Measurements from ENCODE around the gene GDF10. TPM values are rescaled to one million over a fixed set of nuclear protein-coding genes. Genes with fewer than 3 reads are reported as not detected.

Gene GDF10
- total and polyA plus RNA-seq, 5 donors from 2014 or later = not detected

DNA sequence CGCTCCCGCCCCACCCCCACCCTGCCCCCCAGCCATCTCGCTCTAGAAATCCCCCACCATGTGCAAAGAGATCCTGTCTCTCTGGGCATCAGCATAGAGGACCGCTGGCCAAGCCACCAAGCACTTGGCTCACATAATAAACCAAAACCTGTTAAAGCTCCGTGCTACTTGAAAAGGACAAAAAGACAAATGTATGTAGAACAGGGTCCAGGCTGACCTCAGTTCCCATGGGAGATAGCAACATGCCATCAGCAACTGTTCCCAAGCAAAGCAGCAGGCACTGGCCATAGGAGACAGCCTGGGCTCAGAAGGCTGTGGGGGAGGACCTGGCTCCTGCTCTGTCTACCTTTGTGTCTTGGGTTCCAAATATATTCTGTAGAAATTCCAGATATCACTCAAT lies 38.4 kb upstream of the GDF10 start:
- peak overlapping the region; percentile 63 for H3K27ac ChIP-seq (ENCODE audit: insufficient read depth, low read length, poor library complexity, severe bottlenecking)
- H3K4me1 Mint-ChIP-seq = peaks cover 13 to 90% (median 42%) of the 10 kb centered on the region in 4 donors
- peak overlapping the region in 2 of 4 donors; percentile 47 to 65 for H3K4me3 Mint-ChIP-seq
- no peaks in the 10 kb centered on the region for H3K9me3 ChIP-seq (ENCODE audit: control insufficient read depth in 2 of 2, low read length in 2 of 2)
- DNase-seq (no peak), ATAC-seq (ENCODE audit: low read depth in 2 of 2) (no peak)
- H3K27me3 ChIP-seq (ENCODE audit: control insufficient read depth, insufficient read depth, low read length) = no peaks in the 10 kb centered on the region
- peaks cover 4% of the 10 kb centered on the region for H3K27me3 Mint-ChIP-seq
- no peaks in the 10 kb centered on the region for H3K36me3 ChIP-seq (ENCODE audit: control insufficient read depth, insufficient read depth, low read length)
- H3K9me3 Mint-ChIP-seq = peaks cover 0 to 3% (median 0%) of the 10 kb centered on the region in 7 donors
- no peak overlapping the region for H3K4me3 ChIP-seq (ENCODE audit: low read depth, low read length)
- H3K36me3 Mint-ChIP-seq = no peaks in the 10 kb centered on the region
- H3K27ac Mint-ChIP-seq = peak overlapping the region; percentile 93 to 100 (median 98)
- peaks cover 33% of the 10 kb centered on the region for H3K4me1 ChIP-seq (ENCODE audit: control insufficient read depth, insufficient read depth, low read length, poor library complexity, severe bottlenecking)

DNA sequence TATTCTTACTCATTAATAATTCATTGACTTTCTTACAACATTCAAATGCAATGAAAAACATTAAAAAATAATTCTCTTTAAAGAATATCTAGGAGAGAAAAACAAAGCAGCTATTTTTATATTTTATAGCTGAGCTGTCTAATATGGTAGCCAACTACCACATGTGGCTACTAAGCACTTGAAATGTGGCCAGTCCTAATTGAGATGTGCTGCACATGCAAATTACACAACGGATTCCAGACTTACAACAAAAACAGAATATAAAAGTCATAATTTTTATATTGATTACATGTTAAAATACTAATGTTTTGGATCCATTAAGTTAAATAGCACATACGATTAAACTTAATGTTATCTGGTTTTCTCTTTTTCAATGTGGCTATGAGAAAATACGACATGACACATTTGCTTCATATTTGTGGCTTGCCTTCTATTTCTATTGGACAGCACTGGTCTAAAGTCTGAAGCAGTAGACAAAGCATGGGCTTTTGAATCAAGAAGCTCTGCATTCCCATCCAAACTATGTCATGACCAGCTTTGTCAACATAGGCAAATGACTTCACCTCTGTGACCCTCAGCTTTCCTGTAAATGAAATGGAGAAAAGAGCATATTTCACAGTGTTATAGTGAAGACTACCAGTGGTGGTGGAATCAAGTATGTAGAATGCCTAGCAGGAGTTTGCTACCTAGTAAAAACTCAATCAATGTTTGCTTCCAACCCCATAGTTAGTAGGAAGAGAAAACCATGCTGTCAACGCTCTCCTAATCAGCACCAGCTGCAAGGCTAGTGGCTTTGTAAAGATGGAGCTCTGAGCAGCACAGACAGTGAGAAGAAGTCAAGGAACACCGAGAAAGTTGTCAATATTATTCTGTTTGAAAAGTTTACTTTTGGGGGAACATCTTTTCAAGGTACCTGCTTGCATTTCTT lies 37.1 kb upstream of the GDF10 start:
- H3K27me3 Mint-ChIP-seq = peaks cover 4% of the 10 kb centered on the region
- Histone ChIP-seq H3K36me3 (ENCODE audit: control insufficient read depth, insufficient read depth, low read length) (no peaks in the 10 kb centered on the region), H3K4me3 (ENCODE audit: low read depth, low read length) (no peak overlapping the region), H3K27me3 (ENCODE audit: control insufficient read depth, insufficient read depth, low read length) (no peaks in the 10 kb centered on the region), H3K4me1 (ENCODE audit: control insufficient read depth, insufficient read depth, low read length, poor library complexity, severe bottlenecking) (peaks cover 27% of the 10 kb centered on the region), H3K27ac (ENCODE audit: insufficient read depth, low read length, poor library complexity, severe bottlenecking) (no peak overlapping the region), H3K9me3 (ENCODE audit: control insufficient read depth in 2 of 2, low read length in 2 of 2) (no peaks in the 10 kb centered on the region)
- DNase-seq (no peak), ATAC-seq (ENCODE audit: low read depth in 2 of 2) (no peak)
- H3K36me3 Mint-ChIP-seq = no peaks in the 10 kb centered on the region
- peaks cover 0 to 3% (median 0%) of the 10 kb centered on the region in 7 donors for H3K9me3 Mint-ChIP-seq
- peaks cover 9 to 87% (median 35%) of the 10 kb centered on the region in 4 donors for H3K4me1 Mint-ChIP-seq
- H3K27ac Mint-ChIP-seq = peak overlapping the region; percentile 43 to 93 (median 78)
- no peak overlapping the region for H3K4me3 Mint-ChIP-seq

DNA sequence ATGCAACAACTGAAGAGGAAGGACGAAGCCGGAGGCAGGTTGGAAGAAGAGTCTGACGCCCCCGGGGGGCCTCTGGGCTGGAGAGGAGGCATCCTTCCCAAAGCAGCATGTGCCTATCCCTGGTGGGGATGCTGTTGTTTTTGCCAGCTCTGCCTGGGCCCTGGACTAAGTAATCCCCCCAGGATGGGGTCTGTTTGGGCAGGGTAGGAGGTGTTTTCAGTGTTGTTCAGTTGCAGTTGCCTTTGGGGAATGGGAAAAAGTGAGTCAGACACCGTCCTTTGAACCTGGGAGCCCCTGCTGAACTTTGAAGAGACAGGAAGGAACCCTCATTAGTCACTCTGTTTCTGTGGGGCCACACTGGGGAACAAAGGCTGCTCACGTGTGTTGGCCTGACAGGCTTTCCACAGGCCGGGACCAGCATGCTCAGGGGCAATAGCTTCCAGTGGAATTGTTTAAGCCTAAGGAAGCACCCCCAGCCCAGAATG lies 35.2 kb upstream of the GDF10 start:
- Histone ChIP-seq H3K4me1 (ENCODE audit: control insufficient read depth, insufficient read depth, low read length, poor library complexity, severe bottlenecking) (peaks cover 27% of the 10 kb centered on the region), H3K4me3 (ENCODE audit: low read depth, low read length) (no peak overlapping the region), H3K27me3 (ENCODE audit: control insufficient read depth, insufficient read depth, low read length) (no peaks in the 10 kb centered on the region), H3K9me3 (ENCODE audit: control insufficient read depth in 2 of 2, low read length in 2 of 2) (no peaks in the 10 kb centered on the region), H3K27ac (ENCODE audit: insufficient read depth, low read length, poor library complexity, severe bottlenecking) (no peak overlapping the region), H3K36me3 (ENCODE audit: control insufficient read depth, insufficient read depth, low read length) (no peaks in the 10 kb centered on the region)
- Mint-ChIP-seq H3K27me3 (peaks cover 4% of the 10 kb centered on the region), H3K4me3 (peak overlapping the region in 1 of 4 donors; percentile 60), H3K36me3 (no peaks in the 10 kb centered on the region), H3K9me3 (peaks cover 0 to 3% (median 0%) of the 10 kb centered on the region in 7 donors), H3K4me1 (peaks cover 6 to 73% (median 35%) of the 10 kb centered on the region in 4 donors), H3K27ac (peak overlapping the region in 2 of 3 donors; percentile 80 to 96)
- peak; percentile 70 to 73 for ATAC-seq (ENCODE audit: low read depth in 2 of 2)
- DNase-seq = peak in 1 of 3 donors; percentile 23

DNA sequence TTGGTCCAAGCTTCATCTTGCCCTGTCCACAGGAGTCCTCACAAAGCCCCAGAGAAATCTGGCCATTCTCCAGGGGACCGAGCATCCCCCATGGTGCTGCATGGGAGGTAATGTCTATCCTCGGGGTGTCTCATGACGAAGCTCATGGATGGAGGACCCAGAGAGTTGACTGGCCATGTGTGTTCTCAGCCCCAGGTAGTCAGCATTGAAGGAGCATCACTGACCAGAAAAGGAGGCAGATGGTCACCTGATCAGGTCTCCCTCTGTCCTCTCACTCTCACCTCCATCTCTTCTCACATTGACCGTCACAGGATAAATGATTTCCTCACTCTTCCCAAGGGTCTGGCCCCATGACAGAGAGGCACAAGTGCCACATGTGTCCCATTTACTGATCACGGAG lies 33.4 kb upstream of the GDF10 start:
- DNase-seq (no peak), ATAC-seq (ENCODE audit: low read depth in 2 of 2) (no peak)
- H3K4me1 ChIP-seq (ENCODE audit: control insufficient read depth, insufficient read depth, low read length, poor library complexity, severe bottlenecking) = peaks cover 13% of the 10 kb centered on the region
- H3K27ac Mint-ChIP-seq = peak overlapping the region in 1 of 3 donors; percentile 52
- no peaks in the 10 kb centered on the region for H3K36me3 ChIP-seq (ENCODE audit: control insufficient read depth, insufficient read depth, low read length)
- no peaks in the 10 kb centered on the region for H3K36me3 Mint-ChIP-seq
- H3K27ac ChIP-seq (ENCODE audit: insufficient read depth, low read length, poor library complexity, severe bottlenecking) = no peak overlapping the region
- peaks cover 4% of the 10 kb centered on the region for H3K27me3 Mint-ChIP-seq
- H3K4me3 Mint-ChIP-seq = no peak overlapping the region
- no peaks in the 10 kb centered on the region for H3K9me3 ChIP-seq (ENCODE audit: control insufficient read depth in 2 of 2, low read length in 2 of 2)
- peaks cover 0 to 3% (median 0%) of the 10 kb centered on the region in 7 donors for H3K9me3 Mint-ChIP-seq
- peaks cover 6 to 56% (median 20%) of the 10 kb centered on the region in 4 donors for H3K4me1 Mint-ChIP-seq
- H3K4me3 ChIP-seq (ENCODE audit: low read depth, low read length) = no peak overlapping the region
- H3K27me3 ChIP-seq (ENCODE audit: control insufficient read depth, insufficient read depth, low read length) = no peaks in the 10 kb centered on the region

DNA sequence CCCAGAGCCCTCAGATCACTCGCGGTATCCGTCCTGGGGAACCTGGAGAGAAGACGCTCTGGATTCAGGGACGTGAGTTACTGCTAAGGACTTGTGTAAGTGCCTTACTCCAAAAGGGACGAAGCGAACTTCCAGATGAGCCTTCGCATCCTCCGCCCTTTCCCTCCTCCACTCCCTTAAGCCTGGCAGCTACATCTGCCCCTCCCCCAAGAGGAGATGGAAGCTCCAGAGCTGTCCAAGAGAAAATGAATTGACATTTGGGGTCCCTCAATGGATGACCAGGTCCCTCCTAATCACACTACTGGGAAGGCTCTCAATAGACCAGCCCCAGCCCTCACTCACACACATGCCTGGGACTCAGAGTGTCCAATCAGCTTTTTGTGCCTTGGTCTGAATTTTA lies 31.3 kb upstream of the GDF10 start:
- H3K4me1 Mint-ChIP-seq = peaks cover 2 to 39% (median 15%) of the 10 kb centered on the region in 4 donors
- ATAC-seq (ENCODE audit: low read depth in 2 of 2) (no peak), DNase-seq (no peak)
- peaks cover 0 to 3% (median 0%) of the 10 kb centered on the region in 7 donors for H3K9me3 Mint-ChIP-seq
- H3K27ac ChIP-seq (ENCODE audit: insufficient read depth, low read length, poor library complexity, severe bottlenecking) = no peak overlapping the region
- H3K4me1 ChIP-seq (ENCODE audit: control insufficient read depth, insufficient read depth, low read length, poor library complexity, severe bottlenecking) = peaks cover 10% of the 10 kb centered on the region
- H3K36me3 Mint-ChIP-seq = no peaks in the 10 kb centered on the region
- no peak overlapping the region for H3K27ac Mint-ChIP-seq
- H3K4me3 ChIP-seq (ENCODE audit: low read depth, low read length) = no peak overlapping the region
- no peaks in the 10 kb centered on the region for H3K27me3 ChIP-seq (ENCODE audit: control insufficient read depth, insufficient read depth, low read length)
- H3K36me3 ChIP-seq (ENCODE audit: control insufficient read depth, insufficient read depth, low read length) = no peaks in the 10 kb centered on the region
- no peaks in the 10 kb centered on the region for H3K9me3 ChIP-seq (ENCODE audit: control insufficient read depth in 2 of 2, low read length in 2 of 2)
- H3K27me3 Mint-ChIP-seq = peaks cover 4% of the 10 kb centered on the region
- no peak overlapping the region for H3K4me3 Mint-ChIP-seq

DNA sequence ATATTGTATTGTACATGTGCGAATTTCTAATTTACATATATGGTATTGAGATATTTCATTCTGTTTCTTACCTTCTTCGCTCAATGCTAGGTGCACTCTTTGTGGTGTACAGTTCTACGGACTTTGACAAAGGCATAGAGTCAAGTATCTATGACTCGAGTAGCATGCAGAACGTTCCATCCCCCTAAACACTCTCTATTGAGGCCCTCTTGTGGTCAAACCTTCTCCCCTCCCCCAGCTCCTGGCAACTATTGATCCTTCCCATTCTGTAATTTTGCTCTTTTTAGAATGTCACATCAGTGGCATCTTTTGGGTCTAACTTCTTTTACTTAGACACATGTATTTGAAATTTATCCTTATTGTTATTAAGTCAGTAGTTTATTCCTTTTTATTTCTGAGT lies 30.7 kb upstream of the GDF10 start:
- H3K36me3 ChIP-seq (ENCODE audit: control insufficient read depth, insufficient read depth, low read length) = no peaks in the 10 kb centered on the region
- Mint-ChIP-seq H3K9me3 (peaks cover 0 to 3% (median 0%) of the 10 kb centered on the region in 7 donors), H3K36me3 (no peaks in the 10 kb centered on the region), H3K27ac (peak overlapping the region in 1 of 3 donors; percentile 21), H3K4me1 (peaks cover 0 to 33% (median 11%) of the 10 kb centered on the region in 4 donors), H3K27me3 (peaks cover 4% of the 10 kb centered on the region), H3K4me3 (no peak overlapping the region)
- H3K27me3 ChIP-seq (ENCODE audit: control insufficient read depth, insufficient read depth, low read length) = no peaks in the 10 kb centered on the region
- no peak overlapping the region for H3K27ac ChIP-seq (ENCODE audit: insufficient read depth, low read length, poor library complexity, severe bottlenecking)
- ATAC-seq (ENCODE audit: low read depth in 2 of 2) (no peak), DNase-seq (no peak)
- H3K4me3 ChIP-seq (ENCODE audit: low read depth, low read length) = no peak overlapping the region
- H3K4me1 ChIP-seq (ENCODE audit: control insufficient read depth, insufficient read depth, low read length, poor library complexity, severe bottlenecking) = peaks cover 10% of the 10 kb centered on the region
- no peaks in the 10 kb centered on the region for H3K9me3 ChIP-seq (ENCODE audit: control insufficient read depth in 2 of 2, low read length in 2 of 2)

DNA sequence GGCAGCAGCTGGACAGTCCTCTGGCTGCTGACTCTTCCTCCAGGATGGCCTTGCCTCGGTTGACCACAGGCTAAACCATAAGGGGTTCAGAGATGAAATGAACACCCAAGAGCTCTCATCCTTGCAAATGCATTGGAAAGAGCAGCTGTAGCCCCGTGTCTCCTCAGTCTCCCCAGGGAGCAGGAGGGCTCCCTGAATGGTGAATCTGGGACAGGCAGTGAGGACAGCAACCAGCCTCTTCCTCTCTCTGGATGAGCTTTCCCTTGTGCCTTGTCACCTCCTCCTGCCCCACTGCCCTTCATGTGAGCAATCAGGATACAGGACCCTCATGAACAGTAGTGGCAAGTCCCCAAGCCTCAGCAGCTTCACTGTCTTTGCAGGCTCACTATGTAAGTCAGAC lies 23.9 kb upstream of the GDF10 start:
- Histone ChIP-seq H3K4me3 (ENCODE audit: low read depth, low read length) (no peak overlapping the region), H3K27ac (ENCODE audit: insufficient read depth, low read length, poor library complexity, severe bottlenecking) (no peak overlapping the region), H3K36me3 (ENCODE audit: control insufficient read depth, insufficient read depth, low read length) (no peaks in the 10 kb centered on the region), H3K4me1 (ENCODE audit: control insufficient read depth, insufficient read depth, low read length, poor library complexity, severe bottlenecking) (no peaks in the 10 kb centered on the region), H3K27me3 (ENCODE audit: control insufficient read depth, insufficient read depth, low read length) (no peaks in the 10 kb centered on the region), H3K9me3 (ENCODE audit: control insufficient read depth in 2 of 2, low read length in 2 of 2) (no peaks in the 10 kb centered on the region)
- Mint-ChIP-seq H3K4me3 (no peak overlapping the region), H3K36me3 (peaks cover 3% of the 10 kb centered on the region), H3K4me1 (peaks cover 0 to 25% (median 3%) of the 10 kb centered on the region in 4 donors), H3K27ac (no peak overlapping the region), H3K9me3 (peaks cover 0 to 2% (median 0%) of the 10 kb centered on the region in 7 donors), H3K27me3 (no peaks in the 10 kb centered on the region)
- ATAC-seq (ENCODE audit: low read depth in 2 of 2) = no peak
- DNase-seq = no peak

All from CD4-positive, CD25-positive, alpha-beta regulatory T cell (primary cell).